Measurements from ENCODE around the gene ILRUN.
"Not testable (repeated sequence)": the region's sequence is repeated elsewhere in the genome, so short reads cannot be mapped to it uniquely, and the experiment has no call there.

DNA sequence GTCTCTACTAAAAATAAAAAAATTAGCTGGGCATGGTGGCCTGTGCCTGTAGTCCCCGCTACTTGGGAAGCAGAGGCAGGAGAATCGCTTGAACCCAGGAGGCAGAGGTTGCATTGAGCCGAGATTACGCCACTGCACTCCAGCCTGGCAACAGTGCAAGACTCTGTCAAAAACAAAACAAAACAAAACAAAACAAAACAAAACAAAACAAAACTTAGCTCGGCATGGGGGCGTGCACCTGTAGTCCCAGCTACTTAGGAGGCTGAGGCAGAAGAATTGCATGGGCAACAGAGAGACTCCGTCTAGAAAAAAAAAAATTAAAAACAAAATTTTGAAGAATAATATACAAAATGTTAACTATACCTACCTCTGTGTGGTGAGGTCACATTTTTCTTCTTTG lies 16.3 kb upstream of the ILRUN start:
- TF ChIP-seq, protein P1, sequence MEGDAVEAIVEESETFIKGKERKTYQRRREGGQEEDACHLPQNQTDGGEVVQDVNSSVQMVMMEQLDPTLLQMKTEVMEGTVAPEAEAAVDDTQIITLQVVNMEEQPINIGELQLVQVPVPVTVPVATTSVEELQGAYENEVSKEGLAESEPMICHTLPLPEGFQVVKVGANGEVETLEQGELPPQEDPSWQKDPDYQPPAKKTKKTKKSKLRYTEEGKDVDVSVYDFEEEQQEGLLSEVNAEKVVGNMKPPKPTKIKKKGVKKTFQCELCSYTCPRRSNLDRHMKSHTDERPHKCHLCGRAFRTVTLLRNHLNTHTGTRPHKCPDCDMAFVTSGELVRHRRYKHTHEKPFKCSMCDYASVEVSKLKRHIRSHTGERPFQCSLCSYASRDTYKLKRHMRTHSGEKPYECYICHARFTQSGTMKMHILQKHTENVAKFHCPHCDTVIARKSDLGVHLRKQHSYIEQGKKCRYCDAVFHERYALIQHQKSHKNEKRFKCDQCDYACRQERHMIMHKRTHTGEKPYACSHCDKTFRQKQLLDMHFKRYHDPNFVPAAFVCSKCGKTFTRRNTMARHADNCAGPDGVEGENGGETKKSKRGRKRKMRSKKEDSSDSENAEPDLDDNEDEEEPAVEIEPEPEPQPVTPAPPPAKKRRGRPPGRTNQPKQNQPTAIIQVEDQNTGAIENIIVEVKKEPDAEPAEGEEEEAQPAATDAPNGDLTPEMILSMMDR (optimal IDR thresholded peaks at IDR 0.05 in 1 of 3, IDR thresholded peaks at IDR 0.05 in 1 of 3, conservative IDR thresholded peaks at IDR 0.05 in 1 of 3; ENCODE audit: extremely low read depth in 1 of 3, insufficient read depth in 2 of 3, low read length in 3 of 3) = not testable (repeated sequence)
- TF ChIP-seq EZH2 (IDR thresholded peaks at IDR 0.05; ENCODE audit: low read length) = not testable (repeated sequence)
